AG04450 (cell line): Measurements from ENCODE around the gene OR2S2. TPM values are rescaled to one million over a fixed set of nuclear protein-coding genes. Genes with fewer than 3 reads are reported as not detected.

Experiments used
- CTCF ChIA-PET: fragments of 300-600, 350-600 bp; formaldehyde crosslinking; extraction: SDS; loops from one replicate; lab custom pipeline; 2022; ENCODE audit warnings: antibody characterized with exemption, inconsistent platforms; lab: Charles Lee
- POLR2A ChIA-PET: fragments of 350-600 bp; formaldehyde crosslinking; extraction: SDS; loops from one replicate; lab custom pipeline; 2021; ENCODE audit warnings: antibody characterized with exemption, inconsistent platforms; lab: Yijun Ruan, JAX
- DNase-seq: peaks from one replicate; pipeline ENCODE4 v3.0.0-alpha.2; 2011; ENCODE audit warnings: low read depth, low spot score
- H3K27ac ChIP-seq: one replicate; pipeline ENCODE4 v1.5.1; 2012; ENCODE audit warnings: low read depth, low read length, control low read depth
- H3K27me3 ChIP-seq: one replicate; pipeline ENCODE4 v1.6.0; 2012; ENCODE audit warnings: low read length; ENCODE audit not compliant: control insufficient read depth, insufficient read depth
- H3K4me3 ChIP-seq: 2 replicates; pipeline ENCODE4 v1.5.1; 2011; ENCODE audit warnings: mild to moderate bottlenecking, low read depth, low read length, control low read depth
- H3K9me3 ChIP-seq: 2 replicates; pipeline ENCODE4 v1.5.1; 2012; ENCODE audit warnings: low read length; ENCODE audit not compliant: control insufficient read depth, insufficient read depth
- polyA plus RNA-seq: library from polyadenylated mRNA; depleted of rRNA; stranded (reverse); fragments of >200 nt; gene quantifications from 2 replicates; pipeline ENCODE4 v1.2.3, GENCODE V29; 2011
- TF ChIP-seq, protein P1 (sequence below): IDR thresholded peaks from 2 replicates; pipeline ENCODE4 v1.5.1; 2011; ENCODE audit warnings: low read depth, low read length, control low read depth, inconsistent platforms

Gene OR2S2
- polyA plus RNA-seq, 1 experiment: 0.46 TPM

DNA sequence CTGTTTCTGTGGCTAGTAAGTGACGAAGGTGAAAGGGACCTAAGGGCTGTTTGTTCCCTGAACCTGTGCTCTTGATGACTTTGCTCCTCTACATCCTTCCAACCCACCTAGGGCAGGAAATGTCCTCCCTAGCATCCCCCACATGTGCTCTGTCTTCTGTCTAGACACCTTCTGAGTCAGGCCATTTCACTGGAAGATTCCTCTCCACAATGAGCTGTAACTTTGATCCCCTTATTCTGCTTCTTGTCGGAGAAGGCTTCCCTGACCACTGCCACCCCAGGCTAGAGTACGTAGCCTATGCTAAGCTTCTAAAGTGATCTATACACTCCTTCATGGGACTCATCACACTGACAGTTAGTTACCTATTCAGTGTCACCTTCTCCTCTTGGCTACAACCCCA is 27.0 kb downstream of the OR2S2 start:
- TF ChIP-seq, protein P1, sequence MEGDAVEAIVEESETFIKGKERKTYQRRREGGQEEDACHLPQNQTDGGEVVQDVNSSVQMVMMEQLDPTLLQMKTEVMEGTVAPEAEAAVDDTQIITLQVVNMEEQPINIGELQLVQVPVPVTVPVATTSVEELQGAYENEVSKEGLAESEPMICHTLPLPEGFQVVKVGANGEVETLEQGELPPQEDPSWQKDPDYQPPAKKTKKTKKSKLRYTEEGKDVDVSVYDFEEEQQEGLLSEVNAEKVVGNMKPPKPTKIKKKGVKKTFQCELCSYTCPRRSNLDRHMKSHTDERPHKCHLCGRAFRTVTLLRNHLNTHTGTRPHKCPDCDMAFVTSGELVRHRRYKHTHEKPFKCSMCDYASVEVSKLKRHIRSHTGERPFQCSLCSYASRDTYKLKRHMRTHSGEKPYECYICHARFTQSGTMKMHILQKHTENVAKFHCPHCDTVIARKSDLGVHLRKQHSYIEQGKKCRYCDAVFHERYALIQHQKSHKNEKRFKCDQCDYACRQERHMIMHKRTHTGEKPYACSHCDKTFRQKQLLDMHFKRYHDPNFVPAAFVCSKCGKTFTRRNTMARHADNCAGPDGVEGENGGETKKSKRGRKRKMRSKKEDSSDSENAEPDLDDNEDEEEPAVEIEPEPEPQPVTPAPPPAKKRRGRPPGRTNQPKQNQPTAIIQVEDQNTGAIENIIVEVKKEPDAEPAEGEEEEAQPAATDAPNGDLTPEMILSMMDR: no peak
- H3K27ac ChIP-seq: no peak overlapping the region
- no peak for DNase-seq
- no peaks in the 10 kb centered on the region for H3K9me3 ChIP-seq
- CTCF ChIA-PET: interaction anchor here (1.4 to 2.6 kb wide), 2 partner anchors 12 to 15 kb away, joined by 3 to 8 read pairs; no protein-coding TSS in a partner anchor
- no peak overlapping the region for H3K4me3 ChIP-seq
- POLR2A ChIA-PET: no interaction called here
- no peaks in the 10 kb centered on the region for H3K27me3 ChIP-seq

DNA sequence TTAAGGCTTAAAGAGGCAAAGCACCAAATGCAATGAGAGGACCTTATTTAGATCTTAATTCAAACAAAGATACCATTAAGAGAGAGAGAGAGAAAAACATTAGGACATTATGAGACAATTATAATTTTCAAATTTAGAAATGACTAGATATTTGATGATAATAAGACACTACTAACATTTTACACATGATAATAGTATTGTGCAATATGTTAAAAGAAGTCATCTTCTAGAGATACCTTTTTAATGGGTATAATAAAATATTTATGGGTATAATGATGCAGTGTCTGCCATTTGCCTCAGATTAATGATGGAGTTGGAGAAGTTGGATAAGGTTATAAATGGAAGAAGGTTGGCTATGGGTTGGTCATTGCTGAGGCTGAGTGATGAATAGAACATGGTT is 27.4 kb downstream of the OR2S2 start:
- CTCF ChIA-PET: interaction anchor here (2.6 kb wide), 1 partner anchor 15 kb away, joined by 8 read pairs; no protein-coding TSS in a partner anchor

DNA sequence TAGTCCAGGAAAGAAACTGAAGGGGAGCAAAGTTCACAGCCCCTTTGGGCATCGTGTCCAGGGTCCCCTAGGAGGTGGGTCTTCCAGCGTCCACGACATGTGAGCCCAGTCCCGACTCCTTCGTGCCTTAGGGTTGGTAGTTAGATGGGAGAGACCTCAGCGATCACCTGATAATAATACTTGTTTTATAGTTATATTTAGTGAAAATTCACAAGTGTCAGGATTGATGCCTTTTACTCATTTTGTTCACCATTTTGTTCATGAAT is 28.6 kb downstream of the OR2S2 start:
- POLR2A ChIA-PET: no interaction called here
- Histone ChIP-seq H3K9me3 (no peaks in the 10 kb centered on the region), H3K4me3 (no peak overlapping the region), H3K27me3 (no peaks in the 10 kb centered on the region), H3K27ac (no peak overlapping the region)
- TF ChIP-seq, protein P1: no peak
- CTCF ChIA-PET: interaction anchor here (0.7 to 1.8 kb wide), 2 partner anchors 17 to 64 kb away, joined by 3 to 7 read pairs; no protein-coding TSS in a partner anchor
- no peak for DNase-seq

More for the DNA sequence above, 27.4 kb downstream of the OR2S2 start:
- Histone ChIP-seq H3K27me3 (no peaks in the 10 kb centered on the region), H3K4me3 (no peak overlapping the region), H3K9me3 (no peaks in the 10 kb centered on the region), H3K27ac (no peak overlapping the region)
- TF ChIP-seq, protein P1: no peak
- POLR2A ChIA-PET: no interaction called here
- DNase-seq: no peak

DNA sequence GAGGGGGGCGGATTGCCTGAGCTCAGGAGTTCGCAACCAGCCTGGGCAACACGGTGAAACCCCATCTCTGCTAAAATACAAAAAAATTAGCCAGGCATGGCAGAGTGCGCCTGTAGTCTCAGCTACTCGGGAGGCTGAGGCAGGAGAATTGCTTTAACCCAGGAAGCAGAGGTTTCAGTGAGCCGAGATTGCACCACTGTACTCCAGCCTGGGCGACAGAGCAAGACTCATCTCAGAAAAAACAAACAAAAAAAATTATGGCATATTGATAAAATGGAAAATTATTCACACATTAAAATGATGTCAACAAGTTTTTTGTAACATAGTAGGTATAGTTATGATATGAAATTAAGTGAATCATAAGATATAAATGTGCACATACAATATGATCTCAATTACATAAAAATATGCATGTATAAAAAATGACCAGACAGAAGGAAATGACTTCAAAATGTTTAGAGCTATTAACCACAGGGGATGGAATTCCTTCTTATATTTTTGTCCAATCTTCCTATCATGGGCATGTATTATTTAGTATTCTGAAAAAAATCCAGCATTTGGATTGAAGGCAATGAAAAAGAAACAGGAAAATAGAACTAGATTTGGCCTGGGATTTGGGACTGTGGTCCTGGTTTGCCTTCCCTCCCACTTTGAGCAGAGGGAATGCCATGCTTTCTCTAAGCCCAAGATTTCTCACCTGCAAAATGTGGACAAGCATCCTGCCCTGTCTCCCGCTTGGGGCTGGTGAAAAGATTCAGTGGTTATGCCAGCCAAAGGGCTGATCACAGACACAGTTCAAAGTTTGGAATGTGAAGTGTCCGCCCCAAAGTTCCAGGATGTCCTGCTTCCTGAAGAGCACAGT is 29.1 kb downstream of the OR2S2 start:
- no peak overlapping the region for H3K27ac ChIP-seq
- ChIA-PET CTCF (interaction anchor here (1.0 to 2.3 kb wide), 3 partner anchors 17 to 47 kb away, joined by 4 to 8 read pairs (median 7); no protein-coding TSS in a partner anchor), POLR2A (no interaction called here)
- DNase-seq: no peak
- no peaks in the 10 kb centered on the region for H3K9me3 ChIP-seq
- TF ChIP-seq, protein P1: no peak
- no peak overlapping the region for H3K4me3 ChIP-seq
- H3K27me3 ChIP-seq: no peaks in the 10 kb centered on the region
